Stimulated activated CD4-positive, alpha-beta T cell treated with anti-CD3 and anti-CD28 coated beads, Interleukin-1b, Interleukin-23, amount 100 ng/mL, for 4 hours (primary cell): ENCODE results near the gene AKNA.
A peak's percentile ranks its signal among the peaks of the same experiment; 100 is the strongest.

Source experiments
- DNase-seq, 2 donors: peaks; one replicate each; pipeline ENCODE4 v3.0.0-alpha.2; 2020; ENCODE audit warnings: low read depth in 2 of 2

AKNA gene

DNA sequence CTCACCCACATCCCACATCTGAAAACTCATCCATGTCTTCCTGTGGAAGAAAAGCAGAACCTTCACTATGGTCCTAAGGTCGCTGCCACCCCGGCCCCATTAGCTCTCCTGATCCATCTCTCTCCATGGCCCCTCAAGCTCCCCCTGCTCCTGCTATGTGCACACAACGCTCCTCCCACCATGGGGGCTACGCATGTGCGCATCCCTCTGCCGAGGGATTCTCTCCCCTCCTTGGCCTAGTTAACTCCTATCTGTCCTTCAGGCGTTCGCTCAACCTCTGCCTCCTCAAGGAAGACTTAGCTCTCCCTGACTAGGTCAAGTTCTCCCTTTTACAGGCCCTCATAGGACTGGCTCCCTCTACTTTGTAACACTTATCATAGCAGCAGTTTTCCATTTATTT, 9.8 kb downstream of the AKNA start:
- no peak for DNase-seq

DNA sequence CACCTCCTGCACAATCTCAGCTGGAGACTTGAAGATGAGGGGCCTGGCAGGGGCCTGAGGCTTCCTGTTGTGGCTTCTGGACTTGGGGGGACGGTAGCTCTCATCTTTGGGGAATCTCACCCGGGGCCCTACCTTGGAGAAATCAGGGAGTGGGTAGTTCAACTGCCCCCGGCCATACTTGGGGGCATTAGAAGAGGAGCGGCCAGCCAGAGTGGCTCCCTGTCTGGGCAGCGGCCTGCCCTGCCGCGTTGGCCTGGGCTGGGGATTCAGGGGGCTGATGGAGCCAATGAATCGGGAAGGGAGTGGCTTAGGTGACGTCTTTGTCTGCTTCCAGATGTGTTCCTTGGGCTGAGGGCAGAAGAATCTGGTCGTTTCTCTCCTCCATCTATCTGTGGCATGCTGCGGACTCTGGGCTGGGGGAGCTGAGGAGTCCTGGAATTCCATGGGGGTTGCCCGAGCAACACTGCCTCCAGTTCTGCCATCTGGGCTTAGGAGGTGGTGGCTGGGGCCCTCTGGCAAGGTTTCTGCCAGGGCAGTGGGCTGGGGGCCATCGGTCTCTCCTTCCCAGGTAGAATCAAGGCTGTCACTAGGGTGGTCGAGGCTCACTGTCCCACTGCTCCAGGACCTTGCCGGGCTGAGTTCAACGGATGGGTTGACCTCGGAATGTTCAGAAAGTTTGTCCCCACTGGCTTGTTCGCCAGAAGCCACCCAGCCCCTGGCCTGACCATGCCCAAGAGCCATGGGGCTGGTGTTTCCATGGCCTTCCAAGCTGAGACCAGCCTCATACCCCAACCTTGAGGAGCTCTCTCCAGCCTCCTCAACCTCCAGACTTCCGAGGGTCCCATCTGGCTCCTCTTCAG, 11.0 kb downstream of the AKNA start:
- DNase-seq = no peak

DNA sequence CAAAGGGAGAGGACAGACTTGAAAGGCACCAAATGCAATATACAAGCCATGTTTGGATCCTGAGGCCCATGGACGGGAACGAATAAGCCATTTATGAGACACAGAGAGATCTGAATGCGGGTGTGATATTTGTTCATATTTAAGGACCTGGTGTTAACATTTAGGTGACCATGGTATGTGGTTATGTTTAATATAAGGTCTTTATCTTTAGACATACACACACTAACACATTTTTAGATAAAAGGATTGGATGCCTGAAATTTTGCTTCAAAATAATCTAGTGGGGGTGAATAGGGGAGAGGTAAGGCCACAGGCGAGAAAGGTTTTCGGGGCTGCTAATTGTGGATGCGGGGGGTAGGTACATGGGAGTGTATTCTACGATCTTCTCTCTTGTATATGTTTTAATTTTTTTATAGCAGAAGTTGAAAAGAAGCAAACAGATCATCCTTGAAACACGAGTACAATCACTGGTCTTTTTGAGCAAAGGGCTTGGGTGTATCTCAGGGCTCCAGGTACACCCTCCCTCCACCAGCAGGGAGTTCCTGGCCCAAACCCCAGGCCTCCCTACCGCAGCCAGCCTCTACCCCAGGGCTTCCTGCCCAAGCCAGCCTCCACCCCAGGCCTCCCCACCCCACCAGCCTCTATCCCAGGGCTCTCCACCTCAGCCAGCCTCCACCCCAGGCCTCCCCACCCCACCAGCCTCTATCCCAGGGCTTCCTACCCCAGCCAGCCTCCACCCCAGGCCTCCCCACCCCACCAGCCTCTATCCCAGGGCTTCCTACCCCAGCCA, 12.2 kb downstream of the AKNA start:
- no peak for DNase-seq

DNA sequence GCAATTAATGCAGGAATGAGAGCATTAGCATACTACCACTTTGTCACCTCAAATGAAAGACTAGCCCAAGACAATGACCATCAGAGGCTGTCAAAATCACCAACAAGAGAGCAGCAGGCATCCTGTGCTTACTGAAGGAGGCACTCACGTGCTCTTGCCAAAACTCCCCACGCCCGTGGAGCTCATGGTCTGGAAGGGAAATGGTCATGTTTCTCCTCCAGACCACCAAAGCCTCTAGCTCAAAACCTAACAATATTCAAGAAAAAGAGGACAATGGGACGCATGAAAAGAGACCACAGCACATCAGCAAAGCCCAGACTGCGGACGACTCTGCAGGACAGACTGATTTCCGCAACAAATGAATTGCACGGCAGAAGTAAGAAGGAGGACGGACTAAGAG, 12.8 kb downstream of the AKNA start:
- no peak for DNase-seq

DNA sequence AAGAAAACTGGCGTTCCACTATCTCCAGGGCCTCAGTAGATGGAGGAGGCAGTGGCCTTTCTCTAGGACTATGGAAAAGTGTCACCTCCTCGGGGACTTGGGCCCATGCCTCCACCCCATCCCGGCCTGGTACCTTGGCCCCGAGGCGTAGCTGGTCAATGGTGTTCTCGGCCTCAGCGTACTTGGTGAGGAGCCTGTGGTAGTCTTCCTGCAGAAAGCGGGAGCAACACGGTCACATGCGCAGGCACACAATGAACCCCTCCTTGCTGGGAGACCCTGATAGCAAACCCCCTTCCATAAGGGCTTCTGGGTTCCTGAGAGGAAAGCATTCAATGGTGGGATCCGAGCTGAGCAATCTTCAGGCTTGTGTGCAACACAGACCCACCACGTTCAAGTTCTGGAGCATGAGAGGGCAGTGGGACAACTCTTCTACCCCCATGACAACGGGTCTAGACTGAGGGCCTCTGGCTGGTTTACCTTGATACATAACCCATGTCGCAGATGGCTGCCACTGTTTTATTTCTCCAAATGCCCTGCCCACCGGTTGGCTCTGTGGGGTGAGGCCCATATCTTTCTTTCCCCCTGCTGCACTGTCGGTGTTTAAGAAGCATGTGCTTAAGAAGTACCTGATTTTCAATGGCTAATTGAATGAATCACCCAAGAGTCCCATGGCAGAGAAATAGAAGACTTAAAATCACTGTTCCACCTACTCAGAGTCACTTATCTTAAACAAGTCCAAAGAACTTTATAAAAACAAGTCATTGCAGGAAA, 13.6 kb downstream of the AKNA start:
- no peak for DNase-seq

DNA sequence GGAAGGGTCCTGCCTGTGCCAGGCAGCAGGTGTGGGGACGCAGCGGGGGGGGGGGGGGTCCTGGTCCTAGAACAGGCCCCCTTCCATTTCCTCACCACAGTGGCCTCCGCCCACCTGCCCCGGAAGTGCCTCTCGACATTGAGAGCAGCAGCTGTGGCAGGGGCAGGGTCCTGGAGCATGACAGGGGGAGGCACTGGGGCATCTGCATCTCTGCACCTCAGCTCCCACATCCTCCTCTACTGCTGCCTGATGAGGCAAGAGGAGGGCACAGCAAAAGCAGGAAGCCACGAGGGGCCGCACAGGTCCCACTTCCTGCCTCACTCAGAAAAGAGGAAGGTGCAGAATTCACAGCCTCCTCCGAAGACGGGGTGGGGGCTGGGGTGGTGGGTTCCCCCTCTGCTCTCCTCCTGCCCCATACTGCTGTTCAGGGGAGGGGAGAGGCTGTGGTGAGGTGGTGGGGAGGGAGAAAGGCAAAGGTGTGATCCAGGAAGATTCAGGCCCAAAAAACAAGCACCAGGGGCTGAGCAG, 14.8 kb downstream of the AKNA start:
- DNase-seq = peak; percentile 46 to 49

DNA sequence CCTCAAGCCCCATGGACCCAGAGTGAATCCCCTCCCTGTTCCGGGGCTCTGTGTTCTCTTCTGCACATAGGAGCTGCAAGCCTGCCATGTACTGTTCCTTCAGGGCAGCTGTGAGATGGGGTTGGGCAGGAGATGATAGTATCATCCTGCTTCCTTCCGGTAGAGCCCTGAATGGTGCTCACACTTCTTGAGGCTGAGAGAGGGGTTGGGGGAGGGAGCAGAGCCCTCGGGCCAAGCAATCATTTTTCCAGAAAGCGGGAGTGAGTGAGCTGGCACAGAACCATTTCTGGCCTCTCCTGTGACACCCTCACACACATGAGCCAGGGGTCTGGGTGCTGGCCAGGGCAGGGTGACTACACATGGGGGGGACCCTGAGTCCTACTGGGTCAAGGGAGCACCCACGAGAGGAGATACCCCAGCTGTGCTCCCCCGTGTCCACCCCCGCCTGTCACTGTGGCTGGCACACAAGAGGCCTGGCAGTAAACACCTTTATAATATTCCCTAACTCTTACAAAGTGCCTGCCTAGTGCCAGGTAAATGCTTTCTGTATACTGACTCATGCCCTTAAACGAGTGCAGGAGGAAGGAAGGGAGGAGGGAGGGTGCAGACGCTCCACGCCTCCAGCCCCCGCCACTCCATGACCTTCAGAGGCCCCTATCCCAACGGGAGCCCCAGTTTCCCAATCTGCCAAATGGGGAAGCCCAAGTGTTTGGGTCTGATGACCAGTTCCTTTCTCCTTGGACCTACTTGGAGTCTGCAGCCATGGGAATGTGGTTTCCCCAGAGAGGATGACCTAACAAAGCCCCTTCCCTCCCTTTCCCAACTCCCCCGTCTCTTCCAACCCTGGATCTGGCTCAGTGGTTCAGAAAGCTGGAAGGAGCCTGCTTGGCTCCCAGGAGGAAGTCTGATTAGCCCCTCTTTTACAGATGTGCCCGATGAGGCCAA, 15.5 kb downstream of the AKNA start:
- no peak for DNase-seq

DNA sequence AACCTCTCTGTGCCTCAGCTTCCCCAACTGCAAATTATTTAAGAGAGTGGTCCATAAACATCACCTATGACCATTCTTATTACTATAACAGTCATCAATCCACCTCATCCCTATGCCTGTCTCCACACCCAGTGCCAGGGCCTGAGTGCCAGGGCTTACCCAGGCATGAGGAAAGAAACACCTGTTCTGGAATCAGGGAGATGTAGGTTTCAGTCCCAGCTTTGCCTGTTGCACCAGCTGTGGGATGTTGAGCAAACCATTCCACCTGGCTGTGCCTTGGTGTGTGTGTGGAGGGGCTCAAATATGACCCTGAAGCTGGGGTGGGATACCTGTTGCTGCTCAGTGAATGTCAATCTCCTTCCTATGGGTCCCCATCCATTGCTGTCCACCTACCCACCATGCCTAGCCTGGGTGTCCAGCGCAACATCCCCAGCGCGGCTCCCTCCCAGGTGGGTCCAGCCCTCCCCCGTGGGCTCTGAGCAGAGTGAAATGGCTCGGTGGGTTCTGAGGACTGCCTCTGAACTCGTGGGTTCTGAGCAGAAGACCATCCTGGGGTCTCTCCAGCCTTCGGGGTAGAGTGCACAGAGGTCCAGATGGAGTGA, 16.3 kb downstream of the AKNA start:
- no peak for DNase-seq

DNA sequence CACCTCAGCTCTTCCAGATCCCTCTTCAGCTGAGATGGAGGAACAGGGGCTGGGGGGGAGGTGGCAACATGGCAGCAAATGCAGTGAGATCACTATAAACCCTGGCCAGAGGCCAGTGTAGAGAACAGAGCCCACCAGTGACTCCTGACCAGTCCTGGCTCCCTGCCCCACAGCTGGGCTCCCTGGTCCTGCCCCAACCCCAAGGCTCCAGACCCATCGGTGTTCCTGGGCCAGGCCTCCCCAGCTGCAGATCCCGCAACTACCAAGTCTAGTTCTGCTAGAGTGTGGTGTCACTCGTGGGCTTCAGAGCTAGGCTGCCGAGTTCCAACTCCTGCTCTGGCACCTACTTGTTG, 16.8 kb downstream of the AKNA start:
- DNase-seq = no peak

DNA sequence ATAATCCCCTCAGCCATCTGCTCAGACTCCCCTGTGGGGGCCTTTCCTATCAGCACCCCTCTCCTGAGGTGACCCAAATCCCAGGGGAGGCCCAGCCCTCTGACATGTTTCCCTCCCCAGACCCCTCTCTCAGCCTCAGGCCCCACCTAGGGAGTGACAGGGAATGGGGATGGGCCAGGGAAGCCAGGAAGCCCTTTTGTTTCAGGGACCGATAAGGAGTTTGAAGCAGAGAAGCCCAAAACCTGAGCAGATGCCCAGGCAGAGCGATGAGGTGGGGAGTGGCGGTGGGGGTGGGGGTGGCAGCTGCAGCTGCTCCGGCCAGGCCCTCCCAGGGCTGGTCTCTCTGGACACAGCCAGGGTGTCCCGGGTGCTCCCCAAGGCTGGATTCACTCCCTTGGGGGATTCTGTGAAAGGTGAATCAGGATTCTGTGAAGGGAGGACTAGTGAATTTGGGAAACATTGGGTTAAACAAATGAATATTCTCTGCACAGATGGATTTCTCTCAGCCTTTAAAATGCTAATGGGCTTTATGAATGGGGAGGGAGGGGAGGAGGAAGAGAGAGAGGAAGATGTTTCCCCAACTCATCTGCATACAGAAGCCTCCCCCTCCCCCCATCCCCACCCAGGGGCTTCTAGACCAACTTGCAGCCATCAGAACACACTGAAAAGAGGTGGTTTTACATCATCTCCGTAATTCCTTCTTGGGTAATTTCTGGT, 17.4 kb downstream of the AKNA start:
- DNase-seq = no peak

DNA sequence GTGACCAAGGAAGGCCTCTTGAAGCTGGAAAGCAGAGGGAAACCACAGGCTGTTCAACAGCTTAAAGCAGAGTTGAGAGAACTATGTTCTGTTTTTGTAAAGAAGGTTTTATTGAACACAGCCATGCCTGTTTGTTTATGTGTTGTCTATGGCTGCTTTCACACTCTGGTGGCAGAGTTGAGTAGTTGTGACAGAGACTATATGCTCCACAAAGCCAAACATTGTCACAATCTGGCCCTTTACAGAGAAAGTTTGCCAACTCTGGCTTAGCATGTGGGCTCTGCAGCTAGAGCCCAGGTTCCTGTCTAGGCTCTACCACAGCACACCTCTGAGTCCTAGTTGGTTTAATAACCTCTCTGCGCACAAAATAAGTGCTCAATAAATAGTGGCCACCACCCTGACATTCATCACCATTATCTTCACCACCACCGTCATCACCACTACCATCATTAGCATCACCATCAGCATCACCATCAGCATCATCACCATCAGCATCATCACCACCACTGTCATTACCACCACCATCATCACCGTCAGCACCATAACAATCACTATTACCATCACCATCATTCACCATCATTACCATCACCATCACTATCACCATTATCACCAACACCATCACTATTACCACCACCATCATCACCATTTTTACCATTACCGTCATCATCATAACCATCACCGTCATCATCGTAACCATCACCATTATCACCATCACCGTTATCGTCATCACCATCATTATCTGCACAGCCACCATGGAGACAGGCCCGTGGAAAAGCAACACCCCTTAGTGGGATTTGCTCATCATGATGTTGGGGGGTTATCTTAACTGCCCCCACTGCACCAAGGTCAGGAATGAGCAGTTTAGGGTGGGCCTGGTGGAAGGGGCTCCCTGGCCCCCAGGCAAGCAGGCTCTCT, 18.3 kb downstream of the AKNA start:
- no peak for DNase-seq

DNA sequence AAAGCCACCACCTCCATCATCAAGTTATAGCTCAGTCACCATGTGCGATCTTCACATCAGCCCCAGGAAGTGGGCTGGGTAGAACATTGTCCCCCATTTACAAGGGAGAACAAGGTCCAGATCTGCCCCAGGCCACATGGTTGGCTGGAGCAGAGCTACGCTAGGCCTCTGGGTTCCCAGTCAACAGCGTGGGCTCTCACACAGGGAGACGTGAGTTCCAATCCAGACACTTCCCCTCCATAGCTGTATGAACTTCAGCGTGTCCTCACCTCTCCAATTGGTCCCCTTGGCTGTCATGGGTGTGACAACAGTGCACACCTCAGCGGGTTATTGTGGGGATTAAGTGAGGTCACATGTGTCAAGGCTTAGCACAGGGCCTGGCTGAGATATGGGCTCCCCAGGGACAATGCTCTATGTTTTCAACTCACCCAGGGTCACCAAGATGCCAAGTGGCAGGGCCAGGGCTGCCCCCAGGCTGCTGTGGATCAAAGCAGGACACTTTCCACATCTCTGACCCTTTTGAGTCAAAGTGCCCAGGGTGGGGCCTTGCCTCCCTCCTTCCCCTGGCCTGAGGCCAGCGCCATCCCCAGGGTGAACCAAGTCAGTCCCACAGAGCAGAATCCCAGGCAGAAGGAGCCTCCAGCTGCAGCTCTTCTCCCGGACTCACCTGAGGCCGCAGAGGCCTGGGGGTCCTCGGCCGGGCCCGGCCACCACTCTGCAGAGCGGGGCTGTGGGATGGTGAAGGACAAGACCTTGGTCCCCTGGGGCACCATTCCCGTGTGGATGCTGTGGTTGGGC, 19.8 kb downstream of the AKNA start:
- DNase-seq = no peak

DNA sequence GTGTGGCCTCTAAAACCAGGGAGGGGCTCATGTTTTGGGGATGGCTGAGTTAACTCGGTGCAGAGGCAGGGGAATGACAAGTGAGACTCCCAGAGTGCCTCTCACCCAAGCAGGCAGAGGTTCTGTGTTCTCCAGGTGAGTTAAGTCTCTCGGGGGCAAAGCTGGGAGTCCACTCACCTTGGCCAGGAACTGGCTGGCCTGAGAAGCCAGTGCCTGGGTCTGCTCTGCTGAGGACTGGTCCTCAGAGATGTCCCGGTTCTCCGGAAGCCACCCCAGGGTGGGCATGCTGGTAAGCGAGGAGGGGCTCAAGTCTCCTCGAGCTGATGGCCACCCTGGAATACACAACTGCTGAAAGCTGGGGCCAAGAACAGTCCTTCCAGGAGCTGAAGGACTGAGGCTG, 20.4 kb downstream of the AKNA start:
- no peak for DNase-seq

DNA sequence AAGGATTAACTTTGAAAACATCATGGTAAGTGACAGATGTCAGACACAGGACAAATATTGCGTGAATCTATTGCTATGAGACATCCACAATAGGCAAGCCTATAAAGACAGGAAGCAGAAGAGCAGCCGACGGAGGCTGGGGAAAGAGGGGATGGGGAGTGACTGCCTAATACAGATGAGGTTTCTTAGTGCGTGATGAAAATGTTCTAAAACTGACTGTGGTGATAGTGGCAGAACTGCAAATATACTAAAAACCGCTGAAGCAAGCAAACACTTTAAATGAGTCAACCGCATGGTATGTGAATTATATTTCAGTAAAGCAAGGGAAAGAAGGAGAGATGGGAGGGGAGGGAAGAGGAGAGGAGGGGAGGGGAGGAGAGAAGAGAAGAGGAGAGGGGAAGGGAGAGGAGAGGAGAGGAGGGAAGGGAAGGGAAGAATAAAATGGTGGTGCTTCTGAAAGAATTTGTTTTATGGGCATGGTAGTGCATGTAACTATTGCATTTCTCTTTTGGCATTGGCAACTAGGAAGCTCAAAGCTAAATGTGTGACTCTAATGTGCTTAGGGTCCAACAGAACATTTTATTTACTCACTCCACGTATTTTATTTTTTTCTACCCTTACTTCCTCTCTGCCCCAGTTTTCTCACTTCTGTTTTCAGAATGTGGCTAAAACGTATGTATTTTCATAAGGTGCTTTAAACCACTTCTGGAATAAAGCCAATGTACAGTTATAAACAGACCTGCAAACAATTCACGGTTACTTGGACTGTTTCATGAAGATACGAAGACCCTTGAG, 21.3 kb downstream of the AKNA start:
- DNase-seq = no peak

DNA sequence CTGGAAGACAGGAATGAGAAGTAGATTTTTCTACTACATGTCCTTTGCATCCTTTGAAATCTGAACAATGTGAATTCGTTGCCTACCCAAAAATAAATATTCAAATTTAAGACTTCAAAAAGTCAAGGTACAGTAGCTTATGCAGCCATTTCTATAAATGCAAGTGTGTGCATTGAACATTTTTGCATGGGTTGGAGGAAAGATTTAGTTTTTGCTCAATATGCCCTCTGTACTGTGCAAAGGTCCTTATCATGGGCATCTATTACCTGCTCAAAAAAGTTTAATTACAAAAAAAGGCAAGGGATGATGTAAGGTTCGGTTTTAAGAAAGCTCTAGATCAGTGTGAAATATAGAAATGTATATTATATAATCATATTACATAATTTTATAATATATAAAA, 22.6 kb downstream of the AKNA start:
- no peak for DNase-seq

DNA sequence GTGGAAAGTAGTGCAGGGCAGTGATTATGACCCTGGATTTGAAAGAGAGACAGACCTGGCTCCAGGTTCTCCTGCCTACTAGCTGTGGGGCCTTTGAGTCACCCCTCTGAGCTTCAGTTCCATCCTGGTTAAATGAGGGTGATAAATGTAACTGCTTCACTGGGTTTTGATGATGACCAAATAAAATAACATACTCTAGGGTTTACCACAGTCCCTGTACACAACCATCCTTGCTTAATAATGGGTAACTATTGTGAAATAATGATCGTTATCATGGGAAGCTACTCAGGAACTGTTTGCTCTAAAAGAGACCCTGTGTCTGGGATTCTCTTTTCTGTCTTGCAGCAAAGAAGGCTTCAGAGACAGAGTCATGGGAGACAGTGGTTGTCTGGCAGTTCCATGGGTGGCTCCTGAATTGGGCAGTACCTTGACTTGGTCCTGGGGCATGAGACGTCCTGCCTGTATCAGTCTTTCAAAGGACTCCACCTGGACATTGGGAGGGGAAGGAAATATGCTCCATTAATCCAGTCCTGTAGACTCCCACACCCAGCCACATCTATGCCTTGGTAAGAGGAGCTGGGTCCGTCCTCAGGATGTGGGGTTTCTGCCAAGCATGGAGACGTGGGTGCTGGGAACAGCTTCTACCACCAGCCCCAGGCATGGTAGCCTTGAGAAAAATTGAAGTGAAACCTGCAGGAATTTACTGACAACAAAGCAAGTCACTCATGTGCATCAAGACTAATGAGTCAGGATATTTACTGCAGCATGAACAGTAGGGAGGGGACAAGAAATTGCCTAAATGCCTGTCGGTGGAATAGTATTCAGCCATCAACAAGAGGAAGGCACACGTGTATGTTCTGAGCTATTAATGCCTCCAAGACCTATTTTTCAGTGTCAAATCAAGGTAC, 23.4 kb downstream of the AKNA start:
- no peak for DNase-seq
